GM18873 (cell line): Measurements from ENCODE around the gene GNAQ.
"Not testable (repeated sequence)": the region's sequence is repeated elsewhere in the genome, so short reads cannot be mapped to it uniquely, and the experiment has no call there.

Experiments used
- ATAC-seq: cut with Tn5 transposase; IDR thresholded peaks from one replicate; pipeline ENCODE4 v1.9.1; 2021; ENCODE audit warnings: mild to moderate bottlenecking, moderate library complexity, moderate number of reproducible peaks; ENCODE audit not compliant: unreplicated experiment, low FRiP score

GNAQ gene

GRCh38 chr9:77885104-77885672 is 146.4 kb downstream of the GNAQ start:
- no peak for ATAC-seq

- ATAC-seq, result no peak
These were observed 147.5 kb downstream of the GNAQ start for GRCh38 chr9:77883846-77884771.

GRCh38 chr9:77883133-77883532 is 148.5 kb downstream of the GNAQ start:
- ATAC-seq, result no peak

GRCh38 chr9:77882294-77882693 is 149.3 kb downstream of the GNAQ start:
- ATAC-seq, result no peak

DNA sequence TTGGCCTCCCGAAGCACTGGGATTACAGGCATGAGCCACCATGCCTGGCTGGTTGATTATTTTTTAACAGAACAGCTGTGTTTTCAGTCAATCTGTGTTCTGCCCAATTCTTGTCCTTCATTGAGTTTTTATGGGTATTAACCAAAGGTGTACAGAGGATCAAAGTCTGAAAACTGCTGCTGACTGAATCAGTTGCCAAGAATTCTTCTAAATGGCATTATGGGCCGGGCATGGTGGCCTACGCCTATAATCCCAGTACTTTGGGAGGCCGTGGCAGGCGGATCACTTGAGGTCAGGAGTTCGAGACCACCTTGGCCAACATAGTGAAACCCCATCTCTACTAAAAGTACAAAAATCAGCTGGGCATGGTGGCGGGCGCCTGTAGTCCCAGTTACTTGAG is 150.0 kb downstream of the GNAQ start:
- not testable (repeated sequence) for ATAC-seq

GRCh38 chr9:77881111-77881510 is 150.5 kb downstream of the GNAQ start:
- ATAC-seq, result no peak

DNA sequence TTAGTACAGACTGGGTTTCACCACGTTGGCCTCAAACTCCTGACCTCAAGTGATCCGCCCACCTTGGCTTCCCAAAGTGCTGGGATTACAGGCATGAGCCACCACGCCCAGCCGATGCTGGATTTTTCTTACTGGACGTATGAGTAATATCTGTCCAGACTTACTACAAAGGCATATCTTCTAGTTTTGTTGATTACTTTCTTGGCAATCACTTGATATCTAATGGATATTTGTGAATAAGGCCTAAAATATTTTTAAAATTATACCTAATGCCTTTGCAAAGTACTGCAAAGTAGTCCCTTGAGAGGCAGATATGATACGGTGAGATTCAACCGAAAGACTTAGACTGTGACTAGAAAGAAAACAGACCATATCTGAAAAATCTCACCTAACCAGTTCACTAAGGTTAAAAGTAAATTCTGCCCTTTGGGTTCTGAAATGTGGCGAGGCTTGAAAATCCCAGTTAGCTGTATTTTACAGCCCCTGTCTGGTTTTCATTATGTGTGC is 152.1 kb downstream of the GNAQ start:
- ATAC-seq, result no peak

GRCh38 chr9:77878793-77879192 is 152.8 kb downstream of the GNAQ start:
- not testable (repeated sequence) for ATAC-seq

- no peak for ATAC-seq
These were observed 153.6 kb downstream of the GNAQ start for GRCh38 chr9:77877976-77878375.

- no peak for ATAC-seq
These were observed 155.0 kb downstream of the GNAQ start for GRCh38 chr9:77876590-77876989.

- no peak for ATAC-seq
These were observed 155.5 kb downstream of the GNAQ start for GRCh38 chr9:77876091-77876490.

DNA sequence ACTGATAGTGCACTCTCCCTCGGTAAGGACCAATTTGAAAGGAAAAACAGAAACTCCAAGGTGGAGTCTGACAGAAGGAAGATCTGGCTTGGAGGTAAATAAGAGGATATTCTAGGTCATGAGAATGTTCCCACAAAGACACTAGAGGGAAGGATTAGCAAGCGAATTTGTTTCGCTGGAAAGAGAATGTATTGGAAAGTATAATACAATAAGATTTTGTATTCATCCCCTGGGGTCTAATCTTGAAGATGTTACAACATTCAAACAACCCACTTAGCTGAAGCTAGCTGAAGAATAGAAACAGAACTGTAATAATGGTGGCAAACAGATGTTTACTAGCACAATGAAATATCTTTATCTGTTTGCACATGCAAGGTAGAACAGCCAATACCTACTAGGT is 158.7 kb downstream of the GNAQ start:
- ATAC-seq, result no peak

DNA sequence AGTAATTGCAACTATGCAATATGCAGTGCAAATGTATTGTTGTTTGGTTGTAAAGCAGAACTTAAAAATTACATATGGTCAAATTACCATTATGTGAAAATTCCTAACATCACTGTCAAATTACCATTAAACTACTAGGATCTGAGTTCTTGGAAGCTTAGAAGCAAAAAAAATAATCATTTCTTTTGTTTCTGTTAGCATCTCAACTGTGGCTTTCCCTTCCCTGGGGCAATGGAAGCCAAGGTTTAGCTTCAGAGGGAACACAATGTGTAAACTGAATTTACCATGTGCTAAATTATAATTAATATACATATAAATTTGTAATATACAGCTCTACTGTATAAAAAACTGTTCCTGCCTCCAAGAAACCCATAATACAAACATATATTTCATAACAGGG is 159.4 kb downstream of the GNAQ start:
- no peak for ATAC-seq

DNA sequence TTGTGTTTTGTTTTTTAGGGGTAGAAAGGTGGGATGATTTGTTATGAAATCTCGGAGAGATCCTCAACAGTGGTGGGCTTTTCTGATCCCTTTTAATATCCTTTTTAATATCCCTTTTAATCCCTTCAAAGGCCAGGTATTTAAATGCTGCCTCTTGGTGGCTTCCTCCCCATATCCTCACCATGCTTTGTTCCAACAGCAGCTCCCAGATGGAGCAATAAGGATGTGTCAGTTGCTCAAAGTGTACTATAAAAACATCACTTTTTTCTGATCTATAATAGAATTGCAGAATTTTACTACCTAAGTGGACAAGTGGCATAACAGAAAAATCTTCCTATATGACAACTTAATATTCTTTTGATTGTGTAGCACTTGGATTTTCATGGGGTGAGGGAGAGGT is 160.1 kb downstream of the GNAQ start:
- ATAC-seq, result no peak

DNA sequence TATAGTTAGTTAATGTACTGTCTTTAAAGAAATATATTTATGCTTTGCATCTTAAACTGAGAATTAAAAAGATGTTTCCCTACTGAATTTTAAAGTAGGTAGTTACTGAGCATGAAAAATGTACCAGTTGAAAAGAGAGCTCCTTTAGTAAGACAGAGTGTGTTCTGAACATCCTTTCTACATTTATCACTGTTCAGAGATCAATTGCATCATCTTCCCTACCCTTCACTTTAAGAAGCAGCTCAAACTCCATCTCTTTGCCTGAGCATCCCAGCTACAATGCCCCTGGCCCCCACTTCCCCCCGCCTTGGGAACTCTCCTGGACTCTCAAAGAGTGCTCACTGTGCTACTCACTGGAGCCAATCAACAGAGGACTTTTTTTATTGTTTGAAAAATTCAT is 164.7 kb downstream of the GNAQ start:
- no peak for ATAC-seq

- ATAC-seq, result no peak
These were observed 166.1 kb downstream of the GNAQ start for GRCh38 chr9:77865385-77866047.

- ATAC-seq, result no peak
These were observed 167.3 kb downstream of the GNAQ start for GRCh38 chr9:77864211-77864889.

GRCh38 chr9:77863638-77864037 is 168.0 kb downstream of the GNAQ start:
- ATAC-seq, result not testable (repeated sequence)

DNA sequence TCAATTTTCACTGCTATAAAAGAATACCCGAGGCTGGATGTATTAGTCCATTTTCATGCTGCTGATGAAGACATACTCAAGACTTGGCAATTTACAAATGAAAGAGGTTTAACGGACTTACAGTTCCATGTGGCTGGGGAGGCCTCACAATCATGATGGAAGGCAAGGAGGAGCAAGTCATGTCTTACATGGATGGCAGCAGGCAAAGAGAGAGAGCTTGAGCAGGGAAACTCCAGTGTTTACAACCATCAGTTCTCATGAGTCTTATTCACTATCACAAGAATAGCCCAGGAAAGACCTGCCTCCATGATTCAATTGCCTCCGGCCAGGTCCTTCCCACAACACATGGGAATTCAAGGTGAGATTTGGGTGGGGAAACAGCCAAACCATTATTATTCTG is 170.7 kb downstream of the GNAQ start:
- ATAC-seq, result not testable (repeated sequence)

- ATAC-seq, result no peak
These were observed 173.9 kb downstream of the GNAQ start for GRCh38 chr9:77857513-77858259.
